Gastrocnemius medialis (tissue), 4 donors: Measurements from ENCODE around the gene RHNO1. TPM values are rescaled to one million over a fixed set of nuclear protein-coding genes. Genes with fewer than 3 reads are reported as not detected.

ENCODE experiments used
- ATAC-seq, 2 donors: fragments of 150-250 bp; one replicate each; pipeline ENCODE4 v1.9.1; 2016
- DNase-seq, 2 donors: peaks; one replicate each; pipeline ENCODE4 v3.0.0-alpha.2; 2019
- H3K27ac ChIP-seq, 4 donors: fragments of 200-600 bp; sonication (generic); 1 replicate in 1 of 4; 2 replicates in 3 of 4; pipeline ENCODE4 v1.5.1; 2016 to 2018; ENCODE audit warnings: mild to moderate bottlenecking in 2 of 4, moderate library complexity in 1 of 4
- H3K27me3 ChIP-seq, 3 donors: fragments of 200-600 bp; sonication (generic) in 2 of 3; 1 replicate in 1 of 3; 2 replicates in 2 of 3; pipeline versions ENCODE4 v1.5.1 to v1.6.0; 2016 to 2019; ENCODE audit warnings: mild to moderate bottlenecking in 1 of 3, moderate library complexity in 1 of 3
- H3K36me3 ChIP-seq, 2 donors: fragments of 200-600 bp; sonication (generic) in 1 of 2; one replicate each; pipeline ENCODE4 v1.5.1; 2017 to 2018
- H3K4me1 ChIP-seq, 2 donors: fragments of 200-600 bp; sonication (generic) in 1 of 2; one replicate each; pipeline ENCODE4 v1.5.1; 2016 to 2017; ENCODE audit warnings: mild to moderate bottlenecking in 2 of 2
- H3K4me3 ChIP-seq, 4 donors: fragments of 200-600 bp; sonication (generic) in 3 of 4; 1 replicate in 1 of 4; 2 replicates in 3 of 4; pipeline ENCODE4 v1.5.1; 2016 to 2019; ENCODE audit warnings: mild to moderate bottlenecking in 2 of 4
- H3K9me3 ChIP-seq, 3 donors: fragments of 200-600 bp; sonication (generic) in 2 of 3; 1 replicate in 1 of 3; 2 replicates in 2 of 3; pipeline ENCODE4 v1.5.1; 2016 to 2019
- CTCF ChIP-seq, 5 experiments: fragments of 450-650 bp in 3 of 5; fragments of 200-600 bp in 2 of 5; sonication (generic) in 2 of 5; IDR thresholded peaks in 4 of 5; conservative IDR thresholded peaks in 1 of 5; 1 replicate in 4 of 5; 2 replicates in 1 of 5; pipeline ENCODE4 v1.5.1; 2016 to 2019; ENCODE audit warnings: antibody characterized with exemption in 5 of 5, mild to moderate bottlenecking in 3 of 5, moderate library complexity in 3 of 5
- POLR2A ChIP-seq, 2 donors: fragments of 450-650 bp; IDR thresholded peaks; one replicate each; pipeline ENCODE4 v1.6.1; 2017; ENCODE audit warnings: antibody characterized with exemption in 2 of 2, mild to moderate bottlenecking in 2 of 2, moderate library complexity in 2 of 2
- in situ Hi-C, 4 donors: fragments of 200-750 bp; cut with MboI; loops; one replicate each; pipeline versions ENCODE4 v1.15.0 to v1.8.0; 2017; ENCODE audit warnings: low sequenced_read_pairs in 4 of 4
- intact Hi-C: fragments of 100-400 bp; cut with DNase I; formaldehyde crosslinking; loops from one replicate; pipeline ENCODE4 v1.15.1; 2023; ENCODE audit warnings: low total_unique reads
- total RNA-seq, 4 donors: library from RNA; depleted of rRNA; stranded (reverse); fragments of >200 nt; gene quantifications; one replicate each; pipeline versions ENCODE4 v1.1.0 to v1.2.3, GENCODE V29; 2016

The RHNO1 gene
- total RNA-seq, 4 donors from 2014 or later: 4.9 to 11.8 (median 6.7) TPM

GRCh38 chr12:2856051-2856450 is 21.0 kb upstream of the RHNO1 start:
- no peaks in the 10 kb centered on the region for H3K36me3 ChIP-seq
- H3K27me3 ChIP-seq: no peaks in the 10 kb centered on the region
- ATAC-seq (peak; percentile 51 to 57), DNase-seq (no peak)
- peaks cover 13 to 20% of the 10 kb centered on the region in 2 donors for H3K4me1 ChIP-seq
- H3K9me3 ChIP-seq: no peaks in the 10 kb centered on the region
- no peak overlapping the region for H3K27ac ChIP-seq
- TF ChIP-seq CTCF (IDR thresholded peaks at IDR 0.05 in 4 of 5, conservative IDR thresholded peaks at IDR 0.05 in 1 of 5) (no peak), POLR2A (IDR thresholded peaks at IDR 0.05) (no peak)
- intact Hi-C loops (loop anchor here (10.0 kb wide), 1 partner anchor 189 kb away; no protein-coding TSS in a partner anchor), in situ Hi-C loops (loop anchor here in 1 of 4 donors (10.0 kb wide), 1 partner anchor 179 kb away; no protein-coding TSS in a partner anchor)
- H3K4me3 ChIP-seq: no peak overlapping the region

GRCh38 chr12:2857021-2857431 is 20.0 kb upstream of the RHNO1 start, which contains the start of gene TEX52:
TEX52 (minus strand) TSS chr12:2857039; CDS start chr12:2857026, 13 bp downstream.
- no peaks in the 10 kb centered on the region for H3K27me3 ChIP-seq

GRCh38 chr12:2857576-2857975 is 19.4 kb upstream of the RHNO1 start:
- Histone ChIP-seq H3K27ac (peak overlapping the region; percentile 73 to 78 (median 76)), H3K36me3 (no peaks in the 10 kb centered on the region), H3K4me1 (peaks cover 13 to 20% of the 10 kb centered on the region in 2 donors), H3K27me3 (no peaks in the 10 kb centered on the region), H3K9me3 (no peaks in the 10 kb centered on the region), H3K4me3 (no peak overlapping the region)
- DNase-seq (no peak), ATAC-seq (no peak)
- TF ChIP-seq POLR2A (IDR thresholded peaks at IDR 0.05): no peak
- TF ChIP-seq CTCF (IDR thresholded peaks at IDR 0.05 in 4 of 5, conservative IDR thresholded peaks at IDR 0.05 in 1 of 5): no peak
- intact Hi-C loops: loop anchor here (10.0 kb wide), 1 partner anchor 187 kb away; no protein-coding TSS in a partner anchor
- in situ Hi-C loops: loop anchor here in 1 of 4 donors (10.0 kb wide), 1 partner anchor 177 kb away; no protein-coding TSS in a partner anchor

More at GRCh38 chr12:2857021-2857431, 20.0 kb upstream of the RHNO1 start, which contains the start of gene TEX52:
- intact Hi-C loops: loop anchor here (10.0 kb wide), 1 partner anchor 188 kb away; no protein-coding TSS in a partner anchor
- ATAC-seq (no peak), DNase-seq (no peak)
- in situ Hi-C loops: loop anchor here in 1 of 4 donors (10.0 kb wide), 1 partner anchor 178 kb away; no protein-coding TSS in a partner anchor
- H3K4me1 ChIP-seq: peaks cover 13 to 20% of the 10 kb centered on the region in 2 donors
- H3K4me3 ChIP-seq: no peak within 1 kb of the TSS
- no peaks in the 10 kb centered on the region for H3K36me3 ChIP-seq
- no peaks in the 10 kb centered on the region for H3K9me3 ChIP-seq
- TF ChIP-seq POLR2A (IDR thresholded peaks at IDR 0.05): no peak
- no peak for TF ChIP-seq CTCF (IDR thresholded peaks at IDR 0.05 in 4 of 5, conservative IDR thresholded peaks at IDR 0.05 in 1 of 5)
- peak within 1 kb of the TSS; percentile 73 to 78 (median 76) for H3K27ac ChIP-seq

- intact Hi-C loops (loop anchor here (10.0 kb wide), 1 partner anchor 186 kb away; no protein-coding TSS in a partner anchor), in situ Hi-C loops (loop anchor here in 1 of 4 donors (10.0 kb wide), 1 partner anchor 176 kb away; no protein-coding TSS in a partner anchor)
- peak; percentile 74 to 88 for ATAC-seq
- Histone ChIP-seq H3K36me3 (no peaks in the 10 kb centered on the region), H3K27ac (peak overlapping the region; percentile 73 to 78 (median 76)), H3K9me3 (no peaks in the 10 kb centered on the region), H3K4me3 (no peak overlapping the region), H3K27me3 (no peaks in the 10 kb centered on the region), H3K4me1 (peaks cover 13 to 20% of the 10 kb centered on the region in 2 donors)
- TF ChIP-seq POLR2A (IDR thresholded peaks at IDR 0.05) (peak; percentile 27 to 49), CTCF (IDR thresholded peaks at IDR 0.05 in 4 of 5, conservative IDR thresholded peaks at IDR 0.05 in 1 of 5) (no peak)
- DNase-seq: peak; percentile 52 to 75
Measured at GRCh38 chr12:2858334-2858733, 18.7 kb upstream of the RHNO1 start.
